Mesothelial cell of epicardium (in vitro differentiated cells): ENCODE results near the gene CLTCL1. TPM values are rescaled to one million over a fixed set of nuclear protein-coding genes. Genes with fewer than 3 reads are reported as not detected.

Experiments used
- DNase-seq, 2 experiments: peaks; one replicate each; pipeline ENCODE4 v3.0.0; 2021; ENCODE audit warnings: low spot score in 2 of 2; ENCODE audit not compliant: unreplicated experiment in 2 of 2
- H3K27ac Mint-ChIP-seq: 2 replicates; pipeline ENCODE4 v1.8.0; 2021; ENCODE audit warnings: mixed read lengths
- H3K27me3 Mint-ChIP-seq: 2 replicates; pipeline ENCODE4 v1.8.0; 2021; ENCODE audit warnings: low read depth, mixed read lengths
- H3K36me3 Mint-ChIP-seq: 2 replicates; pipeline ENCODE4 v1.8.0; 2021; ENCODE audit warnings: mixed read lengths
- H3K4me1 Mint-ChIP-seq: 2 replicates; pipeline ENCODE4 v1.8.0; 2021; ENCODE audit warnings: mixed read lengths
- H3K4me3 Mint-ChIP-seq: 2 replicates; pipeline ENCODE4 v1.8.0; 2021; ENCODE audit warnings: mild to moderate bottlenecking, moderate library complexity, mixed read lengths
- H3K9me3 Mint-ChIP-seq: 2 replicates; pipeline ENCODE4 v1.8.0; 2021; ENCODE audit warnings: mixed read lengths
- total RNA-seq: library from RNA; stranded (reverse); gene quantifications from 3 replicates; pipeline ENCODE4 v1.2.1, GENCODE V29; 2021
- TF ChIP-seq, protein P1 (sequence below): fragments of 200-600 bp; sonication (generic); IDR thresholded peaks from one replicate; pipeline ENCODE4 v1.5.0; 2021; ENCODE audit warnings: antibody characterized with exemption; ENCODE audit not compliant: unreplicated experiment

The CLTCL1 gene
- total RNA-seq, 1 donor from 2014 or later, result 5.9 TPM

DNA sequence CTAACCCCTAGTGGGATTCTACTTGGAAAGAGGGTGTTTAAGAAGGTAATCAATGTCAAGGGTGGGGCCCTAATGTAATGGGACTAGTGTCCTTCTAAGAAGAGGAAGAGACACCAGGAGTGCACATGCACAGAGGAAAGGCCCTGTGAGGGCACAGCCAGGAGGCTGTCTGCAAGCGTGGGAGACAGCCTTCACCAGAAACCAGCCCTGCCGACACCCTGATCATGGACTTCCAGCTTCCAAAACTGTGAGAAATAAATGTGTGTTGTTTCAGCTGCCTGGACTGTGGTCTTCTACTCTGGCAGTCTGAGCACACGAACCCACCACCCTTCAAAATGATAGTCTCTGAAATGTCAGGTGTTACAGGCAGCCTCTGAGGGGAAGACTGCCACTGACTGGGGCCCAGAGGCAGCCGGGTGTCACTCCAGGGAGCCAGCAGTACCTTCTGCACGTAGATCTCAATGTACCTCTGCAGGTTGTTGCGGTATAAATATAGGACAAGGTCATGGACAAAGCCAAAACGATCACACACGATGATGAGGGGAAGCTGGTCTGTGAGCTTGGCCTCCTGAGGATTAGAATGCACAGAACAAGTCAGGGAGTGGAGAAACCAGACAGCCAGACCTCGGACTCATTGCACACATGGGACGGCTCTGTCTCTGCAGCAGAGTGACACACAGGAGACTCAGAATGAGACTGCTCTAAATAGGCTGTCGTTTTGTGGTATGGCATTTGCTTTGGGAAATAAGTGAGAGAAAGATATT, 69.1 kb downstream of the CLTCL1 start:
- Mint-ChIP-seq H3K9me3 (no peaks in the 10 kb centered on the region), H3K4me1 (peaks cover 2% of the 10 kb centered on the region), H3K4me3 (no peak overlapping the region), H3K27ac (no peak overlapping the region), H3K36me3 (peaks cover 7% of the 10 kb centered on the region), H3K27me3 (no peaks in the 10 kb centered on the region)
- DNase-seq, result no peak
- TF ChIP-seq, protein P1, sequence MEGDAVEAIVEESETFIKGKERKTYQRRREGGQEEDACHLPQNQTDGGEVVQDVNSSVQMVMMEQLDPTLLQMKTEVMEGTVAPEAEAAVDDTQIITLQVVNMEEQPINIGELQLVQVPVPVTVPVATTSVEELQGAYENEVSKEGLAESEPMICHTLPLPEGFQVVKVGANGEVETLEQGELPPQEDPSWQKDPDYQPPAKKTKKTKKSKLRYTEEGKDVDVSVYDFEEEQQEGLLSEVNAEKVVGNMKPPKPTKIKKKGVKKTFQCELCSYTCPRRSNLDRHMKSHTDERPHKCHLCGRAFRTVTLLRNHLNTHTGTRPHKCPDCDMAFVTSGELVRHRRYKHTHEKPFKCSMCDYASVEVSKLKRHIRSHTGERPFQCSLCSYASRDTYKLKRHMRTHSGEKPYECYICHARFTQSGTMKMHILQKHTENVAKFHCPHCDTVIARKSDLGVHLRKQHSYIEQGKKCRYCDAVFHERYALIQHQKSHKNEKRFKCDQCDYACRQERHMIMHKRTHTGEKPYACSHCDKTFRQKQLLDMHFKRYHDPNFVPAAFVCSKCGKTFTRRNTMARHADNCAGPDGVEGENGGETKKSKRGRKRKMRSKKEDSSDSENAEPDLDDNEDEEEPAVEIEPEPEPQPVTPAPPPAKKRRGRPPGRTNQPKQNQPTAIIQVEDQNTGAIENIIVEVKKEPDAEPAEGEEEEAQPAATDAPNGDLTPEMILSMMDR, result no peak

- peaks cover 7% of the 10 kb centered on the region for H3K36me3 Mint-ChIP-seq
- DNase-seq, result no peak
- no peak overlapping the region for H3K27ac Mint-ChIP-seq
- no peak overlapping the region for H3K4me3 Mint-ChIP-seq
- H3K9me3 Mint-ChIP-seq, result no peaks in the 10 kb centered on the region
- peaks cover 2% of the 10 kb centered on the region for H3K4me1 Mint-ChIP-seq
- no peaks in the 10 kb centered on the region for H3K27me3 Mint-ChIP-seq
- TF ChIP-seq, protein P1, result no peak
Observed at GRCh38 chr22:19220867-19221266, 70.7 kb downstream of the CLTCL1 start.

DNA sequence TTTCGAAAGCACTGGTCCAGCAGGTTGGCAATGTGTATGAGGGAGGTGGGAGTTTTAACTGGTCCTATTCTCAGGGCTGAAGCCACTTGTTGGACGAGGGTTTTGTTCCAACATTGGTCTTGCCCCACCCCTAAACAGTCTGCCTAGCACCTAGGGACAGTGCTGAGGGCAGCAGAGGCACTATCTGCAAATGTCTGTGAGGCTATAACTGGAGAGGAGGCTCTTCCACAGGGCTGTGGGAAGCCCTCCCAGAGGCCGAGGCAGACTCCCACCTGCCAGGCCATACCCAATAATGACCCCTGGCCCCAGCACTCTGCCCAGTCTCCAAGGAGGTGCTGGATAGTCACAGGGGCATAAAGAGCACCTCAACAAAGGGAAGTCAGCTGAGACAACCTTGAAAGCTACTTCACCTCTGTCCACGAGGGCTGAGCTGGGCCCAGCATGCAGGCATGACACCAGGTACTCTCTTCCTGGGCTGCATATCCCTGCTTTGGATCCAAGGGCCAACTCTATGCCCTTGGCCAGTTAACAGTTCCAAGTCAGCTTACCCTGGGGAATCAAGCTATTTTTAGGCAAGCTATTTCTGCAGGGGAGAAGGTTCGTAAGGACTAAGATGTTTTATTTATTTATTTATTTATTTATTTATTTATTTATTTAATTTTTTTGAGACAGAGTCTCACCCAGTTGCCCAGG, 72.8 kb downstream of the CLTCL1 start:
- no peak overlapping the region for H3K27ac Mint-ChIP-seq
- H3K27me3 Mint-ChIP-seq, result no peaks in the 10 kb centered on the region
- H3K9me3 Mint-ChIP-seq, result no peaks in the 10 kb centered on the region
- TF ChIP-seq, protein P1, result no peak
- peaks cover 7% of the 10 kb centered on the region for H3K36me3 Mint-ChIP-seq
- H3K4me1 Mint-ChIP-seq, result peaks cover 2% of the 10 kb centered on the region
- no peak overlapping the region for H3K4me3 Mint-ChIP-seq
- DNase-seq, result no peak

DNA sequence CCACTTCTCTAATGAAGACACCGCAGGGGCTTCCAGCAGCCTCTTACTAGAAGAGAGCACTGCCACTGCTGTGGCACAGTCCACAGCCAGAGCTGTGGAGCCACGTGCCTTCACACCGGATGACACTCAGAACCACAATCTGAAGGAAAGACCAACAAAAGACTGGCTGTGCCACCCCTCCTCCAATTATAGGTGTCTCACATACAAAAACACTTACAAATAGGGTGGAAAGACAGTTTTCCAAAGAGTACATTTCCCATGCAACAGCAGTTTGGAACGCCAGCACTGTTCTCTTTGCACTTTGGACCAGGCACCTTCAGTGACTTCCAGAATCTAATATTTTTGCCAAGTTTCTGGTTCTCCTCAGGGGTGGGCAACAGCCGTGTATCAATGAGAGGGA, 74.9 kb downstream of the CLTCL1 start:
- H3K9me3 Mint-ChIP-seq, result no peaks in the 10 kb centered on the region
- no peaks in the 10 kb centered on the region for H3K36me3 Mint-ChIP-seq
- peaks cover 2% of the 10 kb centered on the region for H3K4me1 Mint-ChIP-seq
- H3K27me3 Mint-ChIP-seq, result no peaks in the 10 kb centered on the region
- H3K27ac Mint-ChIP-seq, result no peak overlapping the region
- DNase-seq, result no peak
- no peak overlapping the region for H3K4me3 Mint-ChIP-seq
- TF ChIP-seq, protein P1, result no peak

DNA sequence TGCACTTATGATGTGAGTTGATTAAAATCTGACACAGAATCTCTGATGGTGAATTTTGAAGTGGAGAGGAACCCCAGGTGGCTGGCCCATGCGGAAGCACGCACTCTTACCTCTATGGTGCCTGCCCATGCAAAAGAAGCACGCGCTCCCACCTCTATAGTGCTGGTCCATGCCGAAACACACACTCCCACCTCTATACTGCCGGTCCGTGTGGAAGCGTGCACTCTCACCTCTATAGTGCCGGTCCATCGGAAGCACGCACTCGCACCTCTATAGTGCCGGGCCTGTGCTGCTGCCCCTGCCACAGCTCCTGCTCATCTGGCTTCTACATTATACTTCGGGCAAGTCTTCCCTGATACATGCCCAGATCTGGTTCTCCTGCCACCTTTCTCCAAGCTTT, 76.2 kb downstream of the CLTCL1 start:
- peaks cover 2% of the 10 kb centered on the region for H3K4me1 Mint-ChIP-seq
- H3K9me3 Mint-ChIP-seq, result no peaks in the 10 kb centered on the region
- no peak overlapping the region for H3K27ac Mint-ChIP-seq
- no peaks in the 10 kb centered on the region for H3K36me3 Mint-ChIP-seq
- TF ChIP-seq, protein P1, result no peak
- H3K4me3 Mint-ChIP-seq, result no peak overlapping the region
- DNase-seq, result no peak
- H3K27me3 Mint-ChIP-seq, result no peaks in the 10 kb centered on the region
